Measurements from ENCODE around the gene PPAN.

Gene PPAN, protein sequence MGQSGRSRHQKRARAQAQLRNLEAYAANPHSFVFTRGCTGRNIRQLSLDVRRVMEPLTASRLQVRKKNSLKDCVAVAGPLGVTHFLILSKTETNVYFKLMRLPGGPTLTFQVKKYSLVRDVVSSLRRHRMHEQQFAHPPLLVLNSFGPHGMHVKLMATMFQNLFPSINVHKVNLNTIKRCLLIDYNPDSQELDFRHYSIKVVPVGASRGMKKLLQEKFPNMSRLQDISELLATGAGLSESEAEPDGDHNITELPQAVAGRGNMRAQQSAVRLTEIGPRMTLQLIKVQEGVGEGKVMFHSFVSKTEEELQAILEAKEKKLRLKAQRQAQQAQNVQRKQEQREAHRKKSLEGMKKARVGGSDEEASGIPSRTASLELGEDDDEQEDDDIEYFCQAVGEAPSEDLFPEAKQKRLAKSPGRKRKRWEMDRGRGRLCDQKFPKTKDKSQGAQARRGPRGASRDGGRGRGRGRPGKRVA

DNA sequence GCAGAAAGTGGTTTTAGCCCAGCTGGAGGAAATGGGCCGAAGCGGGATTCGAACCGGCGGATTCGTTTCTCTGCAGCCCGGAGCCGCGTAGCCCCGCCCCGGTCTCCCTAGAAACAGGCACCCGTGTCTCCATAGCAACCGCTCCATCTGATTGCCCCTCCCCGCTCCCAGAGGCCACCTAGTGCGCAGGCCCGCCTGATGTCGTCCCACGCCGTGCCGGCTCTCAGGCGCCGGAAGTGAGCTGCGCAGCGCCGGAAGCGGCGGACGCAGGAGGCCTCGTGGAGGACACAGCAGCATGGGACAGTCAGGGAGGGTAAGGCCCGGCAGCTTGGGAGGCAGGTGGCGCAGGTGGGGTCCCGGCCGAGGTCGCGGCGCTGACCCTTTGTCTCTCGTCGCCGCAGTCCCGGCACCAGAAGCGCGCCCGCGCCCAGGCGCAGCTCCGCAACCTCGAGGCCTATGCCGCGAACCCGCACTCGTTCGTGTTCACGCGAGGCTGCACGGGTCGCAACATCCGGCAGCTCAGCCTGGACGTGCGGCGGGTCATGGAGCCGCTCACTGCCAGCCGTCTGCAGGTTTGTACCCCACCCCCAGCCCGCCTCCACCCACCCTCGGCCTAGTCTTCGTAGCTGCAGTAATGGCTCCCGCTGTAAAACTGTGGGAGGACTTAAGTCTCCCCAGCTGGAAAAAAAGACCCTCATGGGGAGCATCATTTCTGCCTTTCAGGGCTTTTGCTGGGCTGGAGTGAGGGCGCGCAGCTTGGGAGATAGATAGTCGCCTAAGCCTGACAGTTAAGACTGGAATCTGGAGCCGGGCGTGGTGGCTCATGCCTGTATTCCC, at the start of gene PPAN:
TSS of gene PPAN (plus strand) at position 263 of the 837 bp plus-strand sequence. CDS start at position 296, 33 bp downstream.
- TF ChIP-seq, protein P1, sequence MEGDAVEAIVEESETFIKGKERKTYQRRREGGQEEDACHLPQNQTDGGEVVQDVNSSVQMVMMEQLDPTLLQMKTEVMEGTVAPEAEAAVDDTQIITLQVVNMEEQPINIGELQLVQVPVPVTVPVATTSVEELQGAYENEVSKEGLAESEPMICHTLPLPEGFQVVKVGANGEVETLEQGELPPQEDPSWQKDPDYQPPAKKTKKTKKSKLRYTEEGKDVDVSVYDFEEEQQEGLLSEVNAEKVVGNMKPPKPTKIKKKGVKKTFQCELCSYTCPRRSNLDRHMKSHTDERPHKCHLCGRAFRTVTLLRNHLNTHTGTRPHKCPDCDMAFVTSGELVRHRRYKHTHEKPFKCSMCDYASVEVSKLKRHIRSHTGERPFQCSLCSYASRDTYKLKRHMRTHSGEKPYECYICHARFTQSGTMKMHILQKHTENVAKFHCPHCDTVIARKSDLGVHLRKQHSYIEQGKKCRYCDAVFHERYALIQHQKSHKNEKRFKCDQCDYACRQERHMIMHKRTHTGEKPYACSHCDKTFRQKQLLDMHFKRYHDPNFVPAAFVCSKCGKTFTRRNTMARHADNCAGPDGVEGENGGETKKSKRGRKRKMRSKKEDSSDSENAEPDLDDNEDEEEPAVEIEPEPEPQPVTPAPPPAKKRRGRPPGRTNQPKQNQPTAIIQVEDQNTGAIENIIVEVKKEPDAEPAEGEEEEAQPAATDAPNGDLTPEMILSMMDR (IDR thresholded peaks at IDR 0.05): no peak
- H3K27ac Mint-ChIP-seq: peak within 1 kb of the TSS; percentile 92
- no peaks in the 10 kb centered on the region for H3K9me3 Mint-ChIP-seq
- H3K4me1 Mint-ChIP-seq: peaks cover 43% of the 10 kb centered on the region
- H3K27me3 Mint-ChIP-seq (ENCODE audit: low read depth, poor library complexity): peaks cover 8% of the 10 kb centered on the region
- H3K4me3 Mint-ChIP-seq: peak within 1 kb of the TSS; percentile 96
- peak; percentile 96 for DNase-seq
- H3K36me3 Mint-ChIP-seq (ENCODE audit: low read depth): peaks cover 30% of the 10 kb centered on the region

DNA sequence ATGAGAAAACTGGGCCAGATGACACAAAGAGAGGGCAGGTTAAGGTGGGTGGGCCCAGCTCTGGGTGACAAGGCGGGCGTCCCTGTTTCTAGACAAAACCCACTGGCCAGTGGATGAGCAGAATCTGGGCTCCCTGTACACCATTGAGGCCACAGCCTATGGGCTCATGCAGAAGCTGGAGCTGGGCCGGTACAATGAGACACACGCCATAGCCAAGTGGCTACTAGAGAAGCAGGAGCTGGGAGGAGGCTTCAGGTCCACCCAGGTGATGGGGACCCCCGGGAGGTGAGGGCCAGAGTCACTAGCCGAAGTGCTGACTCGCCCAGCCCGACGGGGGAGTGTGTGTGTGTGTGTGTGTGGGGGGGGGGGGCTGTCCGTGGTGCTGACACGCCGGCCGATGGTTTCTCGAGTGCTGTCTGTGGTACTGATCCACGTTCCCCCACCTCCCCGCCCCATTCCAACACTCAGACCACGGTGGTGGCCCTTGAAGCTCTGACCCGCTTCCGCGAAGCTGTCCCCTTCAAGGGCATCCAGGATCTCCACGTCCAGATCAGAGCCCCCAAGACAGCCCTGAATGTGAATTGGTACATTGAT, 44.3 kb upstream of the PPAN start:
- Mint-ChIP-seq H3K36me3 (ENCODE audit: low read depth) (no peaks in the 10 kb centered on the region), H3K4me1 (no peaks in the 10 kb centered on the region), H3K27ac (no peak overlapping the region), H3K4me3 (no peak overlapping the region), H3K9me3 (peaks cover 11% of the 10 kb centered on the region), H3K27me3 (ENCODE audit: low read depth, poor library complexity) (peaks cover 70% of the 10 kb centered on the region)
- TF ChIP-seq, protein P1 (IDR thresholded peaks at IDR 0.05): no peak
- peak; percentile 30 for DNase-seq

DNA sequence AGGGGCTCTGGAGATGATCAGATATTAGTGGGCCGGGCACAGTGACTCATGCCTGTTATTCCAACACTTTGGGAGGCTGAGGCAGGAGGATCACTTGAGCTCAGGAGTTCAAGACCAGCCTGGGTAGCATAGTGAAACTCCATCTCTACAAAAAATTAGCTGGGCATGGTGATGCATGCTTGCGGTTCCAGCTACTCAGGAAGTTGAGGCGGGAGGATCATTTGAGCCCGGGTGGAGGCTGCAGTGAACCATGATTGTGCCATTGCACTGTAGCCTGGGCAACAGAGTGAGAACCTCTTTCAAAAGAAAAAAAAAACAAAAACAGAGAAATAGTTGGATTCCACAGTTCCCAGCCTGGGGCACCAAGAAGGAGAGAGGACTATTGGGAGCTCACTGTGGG, 38.0 kb upstream of the PPAN start:
- TF ChIP-seq, protein P1 (IDR thresholded peaks at IDR 0.05): no peak
- Mint-ChIP-seq H3K27ac (no peak overlapping the region), H3K4me3 (no peak overlapping the region), H3K36me3 (ENCODE audit: low read depth) (no peaks in the 10 kb centered on the region), H3K27me3 (ENCODE audit: low read depth, poor library complexity) (peaks cover 47% of the 10 kb centered on the region), H3K4me1 (no peaks in the 10 kb centered on the region), H3K9me3 (peaks cover 11% of the 10 kb centered on the region)
- no peak for DNase-seq

DNA sequence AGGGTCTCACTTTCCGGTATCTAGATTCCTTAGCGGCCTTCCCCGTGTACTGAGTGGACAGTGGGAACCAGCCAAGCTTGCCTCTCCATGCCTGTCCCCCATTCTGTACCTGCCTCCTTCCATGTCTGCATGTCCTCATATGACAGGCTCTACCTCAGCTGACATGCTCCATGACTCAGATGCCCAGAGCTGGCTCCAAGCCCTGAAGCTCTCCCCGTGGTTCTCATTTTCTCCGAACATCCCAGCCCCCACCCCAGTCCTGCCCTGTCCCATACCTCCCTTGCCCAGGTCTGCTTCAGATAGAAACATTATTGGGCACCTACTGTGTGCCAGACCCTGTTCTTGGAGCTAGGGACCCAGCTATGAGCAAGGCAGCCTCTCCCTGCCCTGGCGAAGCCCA, 37.1 kb upstream of the PPAN start:
- Mint-ChIP-seq H3K27me3 (ENCODE audit: low read depth, poor library complexity) (peaks cover 45% of the 10 kb centered on the region), H3K27ac (no peak overlapping the region), H3K9me3 (peaks cover 12% of the 10 kb centered on the region), H3K4me1 (no peaks in the 10 kb centered on the region), H3K36me3 (ENCODE audit: low read depth) (no peaks in the 10 kb centered on the region), H3K4me3 (no peak overlapping the region)
- DNase-seq: no peak
- TF ChIP-seq, protein P1 (IDR thresholded peaks at IDR 0.05): no peak

DNA sequence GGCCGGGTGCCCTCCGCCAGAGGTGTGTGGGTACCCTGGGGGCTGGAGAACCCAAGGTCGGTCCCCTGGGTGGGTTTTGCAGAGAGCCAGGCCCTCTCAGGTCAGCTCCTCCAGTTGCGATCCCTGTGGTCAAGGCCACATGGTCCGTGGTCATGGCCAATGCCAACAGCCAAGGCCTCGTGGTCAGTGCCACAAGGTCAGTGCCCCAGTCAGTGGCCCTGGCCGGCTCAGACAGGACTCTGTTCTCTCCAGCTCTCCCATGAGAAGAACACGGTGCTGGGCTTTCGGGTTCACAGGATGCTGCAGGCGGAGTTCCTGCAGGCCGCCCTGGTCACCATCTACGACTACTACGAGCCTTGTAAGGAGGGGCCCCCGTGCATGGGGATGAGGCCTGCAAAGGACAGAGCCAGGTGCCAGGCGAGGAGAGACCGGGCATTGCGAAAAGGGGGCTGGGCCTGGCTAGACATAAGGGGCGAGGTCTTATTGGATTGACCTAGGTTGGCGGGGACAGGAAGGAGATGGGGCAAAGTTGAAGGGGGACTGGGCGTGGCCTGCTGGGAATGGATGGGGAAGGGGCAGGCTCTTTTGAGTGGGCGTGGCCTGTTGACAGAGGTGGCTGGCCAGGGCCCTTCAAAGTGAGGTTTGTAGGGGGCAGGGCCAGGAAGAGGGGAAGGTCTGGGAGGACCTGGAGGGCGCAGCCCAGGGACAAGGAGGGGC, 35.3 kb upstream of the PPAN start:
- no peaks in the 10 kb centered on the region for H3K36me3 Mint-ChIP-seq (ENCODE audit: low read depth)
- TF ChIP-seq, protein P1 (IDR thresholded peaks at IDR 0.05): no peak
- no peak overlapping the region for H3K4me3 Mint-ChIP-seq
- peaks cover 47% of the 10 kb centered on the region for H3K27me3 Mint-ChIP-seq (ENCODE audit: low read depth, poor library complexity)
- H3K27ac Mint-ChIP-seq: no peak overlapping the region
- no peaks in the 10 kb centered on the region for H3K4me1 Mint-ChIP-seq
- H3K9me3 Mint-ChIP-seq: peaks cover 13% of the 10 kb centered on the region
- DNase-seq: no peak
